ENCODE measurements around the gene PDE6G.
A peak's percentile ranks its signal among the peaks of the same experiment; 100 is the strongest.

DNA sequence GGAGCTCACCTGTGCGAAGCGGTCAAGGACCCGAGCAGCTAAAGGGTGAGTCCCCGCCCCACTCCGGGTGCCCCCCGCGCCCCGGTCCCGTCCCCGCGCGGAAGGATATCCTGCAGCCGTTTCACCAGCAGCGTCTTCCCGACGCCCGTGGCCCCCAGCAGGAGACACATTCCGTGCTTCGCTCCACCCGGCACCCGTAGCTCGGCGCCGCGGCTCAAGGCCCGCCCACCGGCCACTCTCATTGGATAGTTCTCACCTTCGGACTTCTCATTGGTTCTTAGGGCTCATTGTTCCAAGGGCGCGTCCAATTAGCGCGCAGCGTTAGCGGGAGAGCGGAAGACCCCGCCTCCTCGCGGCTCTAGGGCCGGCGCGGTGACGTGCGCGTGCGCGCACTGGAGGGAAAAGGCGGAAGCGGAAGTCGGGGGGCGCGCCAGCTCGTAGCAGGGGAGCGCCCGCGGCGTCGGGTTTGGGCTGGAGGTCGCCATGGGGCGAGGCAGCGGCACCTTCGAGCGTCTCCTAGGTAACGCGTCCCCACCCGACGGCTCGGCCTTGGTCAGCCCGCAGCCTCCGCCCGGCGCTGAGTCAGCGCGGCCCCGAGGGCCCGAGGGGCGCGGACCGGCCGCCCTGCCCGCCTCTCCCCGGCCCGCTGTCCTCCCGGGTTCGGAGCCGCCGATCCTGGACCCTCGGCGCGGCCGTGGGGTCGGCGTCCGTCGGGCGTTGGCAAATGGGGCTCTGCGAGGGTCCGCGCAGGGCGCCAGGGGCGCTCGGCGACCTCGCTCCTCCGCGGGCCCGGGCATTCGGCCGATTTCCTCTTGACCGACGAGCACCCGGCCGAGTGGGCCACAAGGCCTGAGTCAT, 27.5 kb upstream of the PDE6G start, which contains the start of the genes ARL16 and HGS:
- TF ChIP-seq POLR2AphosphoS5 (IDR thresholded peaks at IDR 0.05; ENCODE audit: low read depth, low read length) (peak; percentile 70), POLR2A (IDR thresholded peaks at IDR 0.05; ENCODE audit: low read depth, low read length) (peak; percentile 52; the same call in 1 of the 2 replicates), TAF1 (IDR thresholded peaks at IDR 0.05; ENCODE audit: low read depth, low read length) (no peak), SPI1 (IDR thresholded peaks at IDR 0.05; ENCODE audit: low read depth, low read length) (peak; percentile 63)
